GM21447 (cell line): Measurements from ENCODE around the gene RNF223.
"Not testable (repeated sequence)": the region's sequence is repeated elsewhere in the genome, so short reads cannot be mapped to it uniquely, and the experiment has no call there.

ENCODE experiments used
- ATAC-seq: cut with Tn5 transposase; IDR thresholded peaks from one replicate; pipeline ENCODE4 v1.9.1; 2021; ENCODE audit not compliant: unreplicated experiment

The RNF223 gene

DNA sequence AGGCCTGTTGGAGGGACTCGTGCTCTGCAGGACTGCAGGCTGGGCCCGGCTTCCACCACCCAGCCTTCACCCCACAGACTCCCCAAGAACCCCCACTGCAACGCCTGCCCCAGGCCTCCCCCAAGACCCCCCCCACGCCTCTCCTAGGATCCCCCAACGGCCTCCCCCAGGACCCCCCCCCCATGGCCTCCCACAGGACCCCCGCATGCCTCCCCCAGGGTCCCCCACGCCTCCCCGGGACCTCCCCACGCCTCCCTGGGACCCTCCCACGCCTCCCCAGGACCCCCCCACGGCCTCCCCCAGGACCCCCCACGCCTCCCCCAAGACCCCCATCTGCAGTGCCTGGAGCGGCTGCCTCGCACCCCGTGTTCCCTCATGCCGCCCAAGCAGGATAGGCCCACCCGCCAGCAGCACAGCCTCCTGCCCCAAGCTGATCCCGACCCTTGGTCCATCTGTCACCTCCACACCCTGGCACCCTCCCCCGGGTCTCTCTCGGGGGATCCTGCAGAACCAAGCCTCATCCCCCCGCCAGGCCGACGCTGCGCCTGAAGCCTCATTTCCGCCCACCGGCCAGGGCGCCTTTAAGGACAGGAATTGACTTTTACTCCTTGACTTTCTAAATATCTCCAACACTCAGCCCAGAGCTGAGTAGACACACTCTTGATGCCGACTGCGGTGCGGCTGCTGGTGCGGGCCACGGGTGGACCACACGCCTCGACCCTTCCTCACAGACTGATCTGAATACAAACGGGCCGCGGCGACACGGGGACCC is 14.1 kb upstream of the RNF223 start:
- ATAC-seq: no peak

DNA sequence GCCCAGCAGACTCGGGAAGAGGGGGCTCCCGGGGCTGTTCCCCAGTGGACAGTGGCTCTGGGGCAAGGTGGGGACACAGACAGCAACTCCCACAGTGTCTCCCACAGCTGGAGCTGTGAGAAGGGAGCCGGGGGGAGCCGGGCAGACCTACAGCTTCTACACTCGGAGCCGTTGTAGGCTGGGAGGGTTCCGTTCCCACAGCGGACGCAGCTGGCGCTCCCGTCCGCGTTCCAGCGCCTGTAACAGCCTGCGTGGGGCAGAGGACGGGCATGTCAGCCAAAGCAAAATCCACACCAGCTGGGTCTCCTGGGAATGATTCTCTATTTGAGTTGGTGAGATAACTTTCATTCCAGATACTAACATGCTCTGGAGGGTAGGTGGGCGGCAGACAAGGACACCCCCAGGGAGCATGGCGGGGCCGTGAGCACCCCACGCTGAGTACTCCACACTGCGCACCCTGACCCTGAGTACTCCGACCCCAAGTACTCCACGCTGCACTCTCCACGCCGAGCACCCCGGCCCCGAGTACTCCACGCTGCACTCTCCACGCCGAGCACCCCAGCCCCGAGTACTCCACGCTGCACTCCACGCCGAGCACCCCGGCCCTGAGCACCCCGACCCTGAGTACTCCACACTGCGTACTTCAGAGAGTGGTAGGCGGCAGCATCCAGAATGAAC is 13.4 kb upstream of the RNF223 start:
- no peak for ATAC-seq

DNA sequence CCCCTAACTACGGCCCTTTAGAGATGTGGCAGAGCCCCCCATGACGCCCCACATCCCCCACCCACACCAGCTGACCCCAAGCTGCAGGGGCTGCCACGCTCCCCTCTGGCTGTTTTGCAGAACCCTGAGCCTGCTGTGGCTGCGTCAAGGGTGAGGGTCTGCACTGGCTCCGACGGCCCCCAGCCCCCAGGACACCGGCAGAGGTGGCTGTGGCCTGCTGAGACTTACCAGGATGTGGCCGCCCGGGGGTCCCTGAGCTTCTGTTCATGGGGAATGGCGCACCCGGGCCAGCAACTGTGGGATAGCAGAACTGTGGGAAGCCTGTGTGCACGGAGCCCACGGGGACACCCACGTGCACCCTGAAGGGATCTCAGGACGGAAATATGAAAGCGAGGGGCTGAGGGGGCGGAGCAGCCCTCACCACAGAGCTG is 12.8 kb upstream of the RNF223 start:
- no peak for ATAC-seq

DNA sequence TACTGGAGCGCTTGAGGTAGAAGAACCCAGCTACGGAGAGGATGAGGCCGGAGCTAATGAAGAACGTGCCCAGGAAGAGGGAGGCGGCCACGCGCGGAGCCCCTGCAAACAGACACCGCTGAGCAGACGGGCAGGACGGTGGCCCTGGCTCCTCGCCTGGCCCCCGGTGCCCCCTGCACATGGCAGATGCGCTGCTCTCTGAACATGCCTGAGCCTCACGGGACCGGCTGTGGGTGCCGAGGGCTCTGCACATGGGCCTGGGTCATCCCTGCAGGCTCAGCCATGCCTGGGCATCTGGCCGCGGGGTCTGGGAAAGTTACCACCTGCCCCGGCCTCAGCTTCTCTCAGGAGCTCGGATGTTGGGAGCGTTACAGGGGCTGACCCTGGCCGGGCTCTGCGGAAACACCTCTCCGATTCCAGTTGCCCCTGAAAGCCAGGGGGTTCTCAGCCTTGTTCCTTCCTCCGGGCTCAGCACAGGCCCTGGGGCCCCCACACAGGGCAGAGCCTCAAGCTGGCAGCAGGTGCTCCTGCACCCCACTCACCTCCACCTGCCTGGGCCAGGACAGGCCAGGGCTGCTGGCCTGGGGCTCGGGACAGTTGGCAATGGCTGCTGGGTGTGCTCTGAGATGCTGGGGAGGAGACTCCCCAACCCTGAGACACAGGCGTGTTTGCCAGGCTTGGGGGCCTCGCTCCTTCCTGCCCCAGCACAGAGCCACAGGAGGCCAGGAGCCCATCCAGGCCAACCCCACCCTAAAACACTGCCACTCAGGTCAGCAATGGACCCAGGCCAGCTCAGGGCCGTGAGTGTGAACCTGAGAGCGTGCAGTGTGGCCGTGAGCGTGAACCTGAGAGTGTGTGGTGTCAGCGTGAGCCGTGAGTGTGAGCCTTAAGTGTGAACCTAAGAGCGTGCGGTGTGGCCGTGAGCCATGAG is 12.1 kb upstream of the RNF223 start:
- no peak for ATAC-seq

DNA sequence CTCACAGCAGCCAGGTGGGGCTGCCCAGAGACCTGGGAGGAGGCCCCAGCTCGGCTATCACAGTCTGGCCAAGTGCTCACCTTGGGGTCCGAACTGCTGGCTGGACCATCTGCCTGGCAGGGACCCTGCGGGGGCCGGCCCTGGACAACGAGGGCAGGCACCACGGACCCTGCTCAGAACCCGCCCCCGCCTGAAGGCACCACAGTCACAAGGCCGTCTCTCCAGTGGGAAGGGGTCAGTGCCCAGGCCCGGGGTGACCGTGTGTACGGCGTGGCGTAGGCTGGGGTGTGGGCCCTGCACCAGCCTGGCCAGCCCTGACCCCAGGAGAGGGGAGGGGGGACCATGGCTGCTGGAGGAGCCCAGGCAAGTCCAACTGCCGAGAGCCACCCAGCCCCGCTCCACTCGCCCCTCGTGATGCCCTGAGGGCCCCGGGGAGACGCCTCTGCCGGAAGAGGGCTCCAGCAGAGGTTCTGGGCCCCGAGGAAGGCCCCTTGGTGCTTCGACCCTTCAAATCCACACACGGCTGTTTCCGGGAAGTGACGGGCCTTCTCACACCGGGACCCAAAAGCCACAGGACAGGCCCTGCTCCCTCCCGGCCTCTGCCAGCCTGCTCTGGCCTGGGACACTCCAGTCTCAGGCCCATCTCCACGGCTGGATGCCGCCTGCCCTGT is 11.2 kb upstream of the RNF223 start:
- ATAC-seq: no peak

DNA sequence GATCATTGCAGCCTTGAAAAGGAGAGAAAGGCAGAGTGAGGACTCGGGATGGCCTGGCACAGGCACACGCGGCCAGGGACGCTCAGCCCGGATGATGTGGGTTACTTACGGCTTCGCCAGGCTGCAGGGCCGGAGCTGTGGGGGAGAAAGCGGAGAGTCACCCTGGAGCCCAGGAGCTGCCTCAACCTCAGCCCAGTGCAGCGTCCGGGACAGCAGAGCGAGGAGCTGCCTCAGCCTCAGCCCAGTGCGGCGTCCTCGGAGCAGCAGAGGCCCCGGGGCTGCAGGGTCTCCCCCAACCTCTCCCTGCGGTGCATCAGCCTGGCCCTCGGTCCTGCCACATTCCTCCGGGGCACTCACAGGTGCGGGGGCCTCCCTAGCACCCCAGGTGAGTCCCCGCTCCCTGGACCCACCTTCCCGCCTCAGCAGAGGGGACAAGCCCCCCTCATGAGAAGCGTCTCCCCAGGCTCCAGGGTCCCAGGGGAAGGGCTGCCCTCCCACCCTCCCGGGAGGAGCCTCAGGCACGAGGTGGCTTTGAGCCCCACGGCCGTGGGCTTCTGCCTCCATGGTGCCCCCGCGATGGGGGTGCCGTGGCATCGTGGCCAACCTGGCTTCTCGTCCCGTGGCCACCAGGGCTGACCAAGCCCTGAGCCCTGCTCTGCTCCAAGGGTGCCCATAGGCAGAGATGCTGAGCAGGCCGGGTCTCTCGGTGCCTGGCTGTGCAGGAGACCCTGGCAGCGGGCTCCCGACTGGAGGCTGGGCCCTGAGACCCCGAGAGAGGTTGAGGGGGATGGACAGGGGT is 10.5 kb upstream of the RNF223 start:
- ATAC-seq: no peak

DNA sequence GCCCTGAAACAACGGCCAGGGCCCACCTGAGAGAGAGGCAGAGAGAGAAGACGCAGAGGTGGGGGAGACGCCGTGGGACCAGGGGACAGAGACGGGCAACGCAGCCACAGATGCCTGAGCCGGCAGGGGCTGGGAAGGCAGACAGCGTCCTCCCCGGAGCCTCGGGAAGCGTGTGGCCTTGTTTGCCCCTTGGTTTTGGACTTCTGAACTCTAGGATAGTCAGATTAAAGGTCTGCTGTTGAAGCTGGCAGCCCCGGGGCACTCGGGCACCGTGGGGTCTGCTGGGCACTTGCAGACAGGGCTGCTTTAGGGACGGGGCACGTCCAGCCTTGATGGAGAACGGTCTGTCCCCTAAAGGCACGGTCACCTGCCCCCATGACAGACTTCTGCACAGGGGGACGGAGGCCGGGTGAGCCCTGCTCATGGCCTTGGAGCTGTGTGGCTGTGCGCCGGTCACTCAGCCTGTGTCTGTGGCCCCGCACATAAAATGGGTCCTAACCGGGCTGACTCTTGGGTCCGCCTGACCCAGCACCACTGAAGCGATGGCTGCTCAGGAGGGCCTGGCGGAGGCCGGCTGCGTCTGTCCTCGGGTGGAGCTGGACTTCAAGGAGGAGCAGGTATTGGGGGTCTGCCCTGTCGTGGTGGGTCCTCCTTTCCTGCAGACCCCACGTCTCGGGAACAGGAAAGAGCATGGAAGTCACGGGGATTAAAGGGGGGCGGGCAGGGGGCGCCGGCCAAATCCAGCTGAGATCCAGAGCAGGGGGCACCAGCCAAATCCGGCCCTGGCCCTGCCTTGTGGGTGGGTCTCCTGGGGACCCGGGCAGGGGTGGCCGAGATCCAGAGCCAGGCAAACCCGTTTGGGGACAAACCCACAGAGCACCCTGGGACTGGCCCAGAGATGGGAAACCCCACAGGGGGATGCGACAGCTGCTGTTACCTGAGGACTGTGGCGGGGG is 9.6 kb upstream of the RNF223 start:
- no peak for ATAC-seq

DNA sequence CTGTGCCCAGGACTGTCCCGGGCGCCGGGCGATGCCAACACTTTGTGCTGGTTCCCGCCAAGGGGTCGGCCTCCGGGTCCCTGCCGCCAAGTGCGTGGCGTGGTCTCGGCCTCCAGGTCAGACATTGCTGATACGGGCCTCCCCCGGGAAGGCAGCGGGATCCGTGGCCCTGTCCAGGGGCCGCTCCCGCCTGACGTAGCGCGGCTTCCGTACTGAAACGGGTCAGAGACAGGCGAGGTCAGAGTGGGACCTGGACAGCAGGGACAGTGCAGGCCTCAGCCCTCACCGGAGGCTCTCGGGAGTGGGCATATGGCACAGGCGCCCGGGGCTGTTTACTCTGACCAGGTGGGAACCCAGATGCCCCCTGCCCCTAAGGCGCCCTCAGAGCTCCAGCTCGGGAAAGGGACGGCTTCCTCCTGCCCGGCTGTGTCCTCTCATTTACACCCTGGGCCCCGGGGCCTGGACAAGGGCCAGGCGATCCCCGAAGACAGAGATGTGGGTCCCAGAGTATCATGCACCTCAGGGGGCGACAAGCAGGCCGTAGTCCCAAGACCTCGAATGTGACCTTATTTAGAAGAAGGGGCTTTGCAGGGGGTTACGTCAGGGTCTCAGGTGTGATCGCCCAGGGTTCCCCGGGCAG is 8.8 kb upstream of the RNF223 start:
- no peak for ATAC-seq

DNA sequence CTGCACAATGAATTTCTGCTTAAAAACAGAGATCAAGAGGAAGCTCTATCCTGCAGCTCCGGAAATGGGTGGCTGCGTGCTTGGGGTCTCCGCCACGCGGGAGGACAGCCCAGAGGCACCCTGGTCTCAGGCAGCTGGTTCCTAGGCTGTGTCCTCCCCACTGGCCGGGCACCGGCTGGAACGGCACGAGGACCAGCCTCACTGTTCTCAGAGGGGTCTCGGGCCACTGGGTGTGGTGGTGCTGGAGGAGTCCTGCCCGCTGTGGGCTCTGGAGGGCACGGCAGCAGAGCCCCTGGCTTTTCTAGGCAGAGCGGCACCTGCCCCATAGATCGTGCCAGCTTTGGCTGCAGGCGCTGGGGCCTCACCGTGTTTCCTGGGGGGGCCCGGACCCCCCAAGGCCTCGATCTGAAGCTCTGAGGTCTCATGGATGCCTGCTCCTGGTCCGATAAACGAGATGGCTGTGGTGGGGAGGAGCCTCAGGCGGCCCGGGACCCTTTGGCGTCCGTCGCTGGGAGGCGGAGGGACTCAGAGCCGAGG is 8.2 kb upstream of the RNF223 start:
- no peak for ATAC-seq

DNA sequence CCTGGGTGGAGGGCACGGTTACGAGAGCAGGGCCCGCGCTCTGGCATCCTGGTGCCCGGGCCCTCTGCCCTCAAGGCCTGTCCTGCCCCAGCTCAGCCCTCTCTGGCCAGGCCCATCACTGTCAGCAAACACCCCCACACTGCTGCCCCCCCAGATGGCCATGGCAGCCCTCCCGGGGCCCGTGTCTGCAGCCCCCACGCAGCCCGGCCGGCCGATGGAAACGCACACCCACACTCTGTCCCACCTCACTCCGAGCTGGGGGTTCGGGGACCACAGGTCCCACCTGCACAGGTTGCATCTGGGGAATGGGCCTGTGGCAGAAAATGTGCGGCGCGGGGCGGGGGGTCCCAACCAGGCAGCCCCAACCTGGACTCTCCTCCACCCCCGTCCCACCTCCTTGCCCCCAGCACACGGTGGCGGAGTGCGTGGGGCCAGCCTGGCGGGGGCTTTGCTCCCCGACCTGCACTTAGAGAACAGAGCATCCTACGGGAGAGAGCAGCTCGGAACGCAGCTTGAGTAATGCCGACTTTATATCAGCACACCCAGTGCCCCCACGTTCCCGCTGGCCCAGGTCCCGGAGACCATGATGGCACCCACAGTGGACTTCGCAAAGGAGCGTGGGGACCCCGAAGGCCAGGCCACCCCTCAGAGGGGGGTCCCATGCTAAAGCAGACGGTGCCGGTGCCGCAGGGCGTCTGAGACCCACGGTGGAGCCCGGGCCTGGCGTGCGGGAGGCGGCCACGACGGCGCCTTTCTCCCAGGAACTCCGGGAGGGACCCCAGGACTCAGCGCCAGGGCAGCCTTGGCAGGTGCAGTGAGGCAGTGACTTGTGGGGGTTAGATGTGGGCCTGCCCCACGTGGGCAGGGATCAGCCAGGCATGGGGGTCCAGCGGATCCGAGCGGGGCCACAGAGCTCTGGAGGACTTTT is 7.5 kb upstream of the RNF223 start:
- no peak for ATAC-seq

DNA sequence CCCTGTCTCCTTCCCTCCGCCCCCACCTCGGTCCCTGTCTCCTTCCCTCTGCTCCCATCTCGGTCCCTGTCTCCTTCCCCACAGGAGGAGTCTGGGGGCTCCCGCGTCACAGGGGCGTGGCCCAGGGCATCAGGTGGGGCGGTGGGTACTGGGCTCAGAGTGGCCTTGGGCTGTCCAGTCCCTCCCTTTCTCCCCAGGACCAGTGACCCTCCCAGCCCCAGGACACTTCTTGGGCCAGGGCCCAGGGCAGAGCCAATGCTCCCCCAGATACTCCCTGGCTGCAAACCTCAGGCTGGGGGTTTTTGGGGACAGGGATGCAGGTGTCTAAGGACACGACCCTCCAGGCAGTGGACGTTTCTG is 6.8 kb upstream of the RNF223 start:
- ATAC-seq: no peak

DNA sequence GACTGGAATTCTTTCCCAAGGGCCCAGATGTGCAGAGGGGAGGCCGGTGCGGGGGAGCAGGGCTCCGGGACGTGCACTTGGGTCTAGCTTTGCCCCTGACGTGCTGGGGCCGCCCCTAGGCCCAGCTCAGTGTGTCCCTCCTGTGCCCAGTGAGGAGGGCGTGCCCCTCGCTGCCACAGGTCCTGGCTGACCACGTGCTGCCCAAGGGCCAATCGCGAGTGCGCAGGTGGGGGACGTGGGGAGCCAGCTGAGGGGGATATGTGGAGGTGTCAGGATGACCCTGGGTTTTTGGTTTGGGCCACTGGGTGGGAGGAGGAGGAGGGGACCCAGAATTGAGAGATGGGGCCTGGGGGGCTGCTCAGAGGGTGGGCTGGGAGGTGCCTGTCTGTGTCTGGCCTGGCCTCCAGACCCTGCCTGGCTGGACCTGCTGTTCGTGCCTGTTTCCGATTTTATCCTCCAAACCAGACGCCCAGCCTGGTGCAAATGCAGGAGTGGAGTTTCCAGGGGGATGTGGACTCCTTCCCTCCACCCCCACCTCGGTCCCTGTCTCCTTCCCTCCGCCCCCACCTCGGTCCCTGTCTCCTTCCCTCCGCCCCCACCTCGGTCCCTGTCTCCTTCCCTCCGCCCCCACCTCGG is 6.1 kb upstream of the RNF223 start:
- ATAC-seq: peak; percentile 39

DNA sequence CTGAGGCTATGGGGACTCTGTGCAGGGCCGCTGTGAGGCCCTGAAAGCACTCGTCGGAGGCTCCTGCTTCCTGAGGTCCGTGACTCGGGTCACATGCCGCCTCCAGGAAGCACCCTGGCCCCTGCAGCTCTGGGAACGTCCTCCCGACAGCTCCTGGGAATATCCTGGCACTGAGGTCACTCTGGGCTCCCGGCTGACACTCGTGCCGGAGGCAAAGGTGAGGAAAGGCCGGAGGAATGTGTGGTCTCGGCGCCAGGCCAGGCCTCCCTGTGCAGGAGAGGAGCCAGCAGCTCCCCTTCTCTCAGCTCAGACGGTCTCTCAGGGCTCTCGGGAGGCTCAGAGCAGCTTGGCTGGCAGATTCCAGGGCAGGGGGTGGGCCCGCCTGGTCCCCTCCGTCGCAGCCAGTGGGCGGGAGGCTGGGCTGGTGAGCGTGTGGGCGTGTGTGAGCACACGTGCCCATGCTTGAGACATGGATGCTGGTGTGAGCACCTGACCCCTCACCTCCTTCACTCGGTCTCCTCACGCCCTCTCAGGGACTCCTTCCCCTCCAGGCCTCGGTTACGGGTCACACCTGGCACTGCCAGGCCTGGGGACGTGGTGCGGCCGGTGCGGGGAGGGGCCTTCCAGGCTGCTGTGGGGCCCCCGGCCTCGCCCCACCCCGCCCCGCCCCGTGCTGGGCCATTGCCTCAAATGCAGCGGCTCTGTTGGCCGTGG is 5.5 kb upstream of the RNF223 start:
- ATAC-seq: peak; percentile 54

DNA sequence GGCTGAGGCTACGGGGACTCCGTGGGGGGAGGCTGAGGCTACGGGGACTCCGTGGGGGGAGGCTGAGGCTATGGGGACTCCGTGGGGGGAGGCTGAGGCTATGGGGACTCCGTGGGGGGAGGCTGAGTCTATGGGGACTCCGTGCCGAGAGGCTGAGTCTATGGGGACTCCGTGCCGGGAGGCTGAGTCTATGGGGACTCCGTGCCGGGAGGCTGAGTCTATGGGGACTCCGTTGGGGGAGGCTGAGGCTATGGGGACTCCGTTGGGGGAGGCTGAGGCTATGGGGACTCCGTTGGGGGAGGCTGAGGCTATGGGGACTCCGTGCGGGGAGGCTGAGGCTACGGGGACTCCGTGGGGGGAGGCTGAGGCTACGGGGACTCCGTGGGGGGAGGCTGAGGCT is 3.3 kb upstream of the RNF223 start:
- not testable (repeated sequence) for ATAC-seq

DNA sequence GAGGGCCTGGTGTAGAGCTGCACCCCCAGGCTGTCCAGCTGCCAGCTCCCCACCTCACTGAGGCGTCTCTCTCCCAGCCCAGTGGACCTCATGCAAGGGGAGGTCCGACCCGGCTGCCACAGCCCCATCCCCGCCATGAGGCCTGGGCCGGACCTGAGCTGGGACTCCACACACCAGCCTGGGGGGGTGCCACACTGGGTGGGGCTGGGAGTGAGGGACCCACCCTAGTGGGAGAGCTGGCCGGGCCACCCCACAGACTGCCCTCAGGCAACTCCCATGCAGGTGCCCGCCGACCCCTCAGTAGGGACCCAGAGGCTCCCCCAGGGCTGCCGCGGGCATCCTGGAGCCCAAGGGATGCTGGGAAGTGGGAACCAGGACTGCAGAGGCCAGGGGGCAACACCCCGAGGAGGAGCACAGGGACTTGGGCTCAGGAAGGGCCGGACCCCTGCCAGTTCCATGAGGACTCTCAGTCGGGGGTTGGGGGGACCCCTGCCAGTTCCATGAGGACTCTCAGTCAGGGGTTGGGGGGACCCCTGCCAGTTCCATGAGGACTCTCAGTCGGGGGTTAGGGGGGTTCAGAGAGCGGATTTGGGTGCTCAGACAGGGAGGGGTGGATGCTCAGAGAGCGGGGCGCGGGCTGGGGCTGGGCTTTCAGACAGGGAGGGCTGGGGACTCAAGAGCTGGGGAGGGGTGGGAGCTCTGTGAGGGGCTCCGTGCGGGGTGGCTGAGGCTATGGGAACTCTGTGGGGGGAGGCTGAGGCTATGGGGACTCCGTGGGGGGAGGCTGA is 1.2 kb upstream of the RNF223 start:
- no peak for ATAC-seq
